ENCODE measurements around the gene COQ8B.

DNA sequence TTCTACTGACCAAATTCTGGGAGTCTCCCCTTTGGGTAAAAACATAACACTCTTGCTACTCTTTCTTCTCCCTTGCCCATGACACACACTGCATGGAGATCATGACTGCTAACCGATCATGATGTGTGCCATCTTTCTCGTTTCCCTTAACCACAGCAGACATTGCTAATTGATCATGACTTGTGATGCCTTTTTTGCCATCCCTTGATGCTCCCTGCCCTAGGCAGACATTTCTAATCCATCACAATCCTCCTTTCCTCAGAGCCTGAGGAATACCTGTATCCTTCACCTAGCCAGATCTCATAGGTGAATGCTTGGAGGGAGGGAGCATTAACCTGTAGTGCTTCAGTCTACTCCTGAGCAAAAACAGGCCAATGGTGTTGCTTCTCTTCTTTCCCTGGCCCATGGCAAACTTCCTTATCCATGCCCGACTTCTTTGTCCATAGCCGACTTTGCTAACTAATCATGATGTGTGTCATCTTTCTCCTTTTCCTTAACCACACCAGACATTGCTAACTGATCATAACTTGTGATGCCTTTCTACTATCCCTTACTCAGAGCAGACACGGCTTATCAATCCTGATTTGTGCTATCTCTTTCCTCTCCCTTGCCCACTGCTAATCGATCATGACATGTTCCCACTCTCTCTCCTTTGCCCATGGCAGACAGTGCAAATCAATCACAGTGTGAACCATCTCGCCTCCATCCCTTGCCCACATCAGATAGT is 44.0 kb downstream of the COQ8B start:
- no peak for TF ChIP-seq GATA2 (IDR thresholded peaks at IDR 0.05; ENCODE audit: low read depth, low read length)
- TF ChIP-seq GATA3 (IDR thresholded peaks at IDR 0.05; ENCODE audit: low read depth, low read length), result no peak

Measured in SH-SY5Y (cell line).